Right atrium auricular region (tissue), 2 donors: Measurements from ENCODE around the gene POU2AF3. TPM values are rescaled to one million over a fixed set of nuclear protein-coding genes. Genes with fewer than 3 reads are reported as not detected.
"Not testable (repeated sequence)": the region's sequence is repeated elsewhere in the genome, so short reads cannot be mapped to it uniquely, and the experiment has no call there.

ENCODE experiments used
- DNase-seq: peaks from one replicate; pipeline ENCODE4 v3.0.0-alpha.2; 2019; ENCODE audit warnings: low spot score
- H3K27ac ChIP-seq, 2 donors: fragments of 200-600 bp; sonication (generic); 1 replicate in 1 of 2; 2 replicates in 1 of 2; pipeline ENCODE4 v1.5.1; 2016 to 2019
- H3K27me3 ChIP-seq, 2 donors: fragments of 200-600 bp; sonication (generic); one replicate each; pipeline versions ENCODE4 v1.5.1 to v1.6.0; 2017 to 2019
- H3K36me3 ChIP-seq: fragments of 200-600 bp; sonication (generic); one replicate; pipeline ENCODE4 v1.5.1; 2016
- H3K4me1 ChIP-seq, 2 donors: fragments of 200-600 bp; sonication (generic); one replicate each; pipeline versions ENCODE4 v1.5.1 to v1.6.0; 2017 to 2019
- H3K4me3 ChIP-seq, 2 donors: fragments of 200-600 bp; sonication (generic); 1 replicate in 1 of 2; 2 replicates in 1 of 2; pipeline ENCODE4 v1.5.1; 2017 to 2019; ENCODE audit warnings: mild to moderate bottlenecking in 1 of 2, moderate library complexity in 1 of 2
- H3K9me3 ChIP-seq, 2 donors: fragments of 200-600 bp; sonication (generic); one replicate each; pipeline ENCODE4 v1.5.1; 2019
- total RNA-seq, 2 donors: library from RNA; depleted of rRNA; stranded (reverse); fragments of >200 nt; gene quantifications; one replicate each; pipeline ENCODE4 v1.1.0, GENCODE V29; 2016
- TF ChIP-seq, protein P1 (sequence below), 2 donors: fragments of 200-600 bp; sonication (generic); IDR thresholded peaks; one replicate each; pipeline ENCODE4 v1.5.1; 2019; ENCODE audit warnings: antibody characterized with exemption in 2 of 2

Gene POU2AF3
- total RNA-seq, 2 donors from 2014 or later: 0.47 TPM; not detected in 1

DNA sequence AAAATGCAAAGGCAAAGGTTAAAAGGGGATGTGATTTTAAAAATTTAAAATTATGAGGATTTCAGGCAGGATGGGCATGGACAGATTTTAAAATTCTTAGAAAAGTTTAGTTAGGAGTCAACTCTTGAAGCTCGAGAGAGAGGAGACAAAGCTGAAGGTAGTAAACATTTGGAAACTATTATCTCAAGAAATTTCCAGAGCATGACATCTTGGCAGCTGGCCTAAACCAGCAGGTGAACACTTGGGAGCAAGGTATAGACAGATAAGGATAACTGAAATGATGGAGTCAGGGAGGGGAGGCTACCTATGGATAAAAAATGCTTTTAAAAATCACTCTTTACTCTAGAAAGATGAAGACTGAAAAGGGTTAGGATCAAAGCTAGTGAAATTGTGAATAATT lies 13.7 kb downstream of the POU2AF3 start:
- no peaks in the 10 kb centered on the region for H3K9me3 ChIP-seq
- no peak overlapping the region for H3K27ac ChIP-seq
- H3K4me3 ChIP-seq: no peak overlapping the region
- H3K36me3 ChIP-seq: no peaks in the 10 kb centered on the region
- no peak for DNase-seq
- TF ChIP-seq, protein P1, sequence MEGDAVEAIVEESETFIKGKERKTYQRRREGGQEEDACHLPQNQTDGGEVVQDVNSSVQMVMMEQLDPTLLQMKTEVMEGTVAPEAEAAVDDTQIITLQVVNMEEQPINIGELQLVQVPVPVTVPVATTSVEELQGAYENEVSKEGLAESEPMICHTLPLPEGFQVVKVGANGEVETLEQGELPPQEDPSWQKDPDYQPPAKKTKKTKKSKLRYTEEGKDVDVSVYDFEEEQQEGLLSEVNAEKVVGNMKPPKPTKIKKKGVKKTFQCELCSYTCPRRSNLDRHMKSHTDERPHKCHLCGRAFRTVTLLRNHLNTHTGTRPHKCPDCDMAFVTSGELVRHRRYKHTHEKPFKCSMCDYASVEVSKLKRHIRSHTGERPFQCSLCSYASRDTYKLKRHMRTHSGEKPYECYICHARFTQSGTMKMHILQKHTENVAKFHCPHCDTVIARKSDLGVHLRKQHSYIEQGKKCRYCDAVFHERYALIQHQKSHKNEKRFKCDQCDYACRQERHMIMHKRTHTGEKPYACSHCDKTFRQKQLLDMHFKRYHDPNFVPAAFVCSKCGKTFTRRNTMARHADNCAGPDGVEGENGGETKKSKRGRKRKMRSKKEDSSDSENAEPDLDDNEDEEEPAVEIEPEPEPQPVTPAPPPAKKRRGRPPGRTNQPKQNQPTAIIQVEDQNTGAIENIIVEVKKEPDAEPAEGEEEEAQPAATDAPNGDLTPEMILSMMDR (IDR thresholded peaks at IDR 0.05): no peak
- no peaks in the 10 kb centered on the region for H3K4me1 ChIP-seq
- no peaks in the 10 kb centered on the region for H3K27me3 ChIP-seq

DNA sequence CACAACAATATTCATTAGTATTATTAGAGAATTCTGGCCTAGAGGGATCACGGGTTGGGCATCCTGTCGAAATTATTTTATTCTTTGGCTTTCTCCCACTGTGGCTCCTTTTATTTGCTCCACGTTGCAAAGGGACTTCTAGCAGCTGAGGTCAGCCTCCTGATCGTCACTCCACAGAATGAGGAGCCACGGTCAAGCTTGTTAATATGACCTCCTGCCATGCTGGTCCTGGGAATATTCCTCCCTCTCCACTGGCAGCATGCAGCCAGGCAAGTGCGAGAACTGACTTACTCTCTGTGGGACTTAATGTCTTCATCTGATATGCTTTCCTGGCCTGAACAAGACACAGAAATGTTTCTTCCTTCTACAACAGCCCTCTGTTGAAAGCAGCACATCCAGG lies 20.9 kb downstream of the POU2AF3 start:
- Histone ChIP-seq H3K9me3 (no peaks in the 10 kb centered on the region), H3K4me3 (no peak overlapping the region), H3K4me1 (no peaks in the 10 kb centered on the region), H3K27me3 (no peaks in the 10 kb centered on the region), H3K27ac (no peak overlapping the region), H3K36me3 (no peaks in the 10 kb centered on the region)
- no peak for DNase-seq
- TF ChIP-seq, protein P1 (IDR thresholded peaks at IDR 0.05): no peak

DNA sequence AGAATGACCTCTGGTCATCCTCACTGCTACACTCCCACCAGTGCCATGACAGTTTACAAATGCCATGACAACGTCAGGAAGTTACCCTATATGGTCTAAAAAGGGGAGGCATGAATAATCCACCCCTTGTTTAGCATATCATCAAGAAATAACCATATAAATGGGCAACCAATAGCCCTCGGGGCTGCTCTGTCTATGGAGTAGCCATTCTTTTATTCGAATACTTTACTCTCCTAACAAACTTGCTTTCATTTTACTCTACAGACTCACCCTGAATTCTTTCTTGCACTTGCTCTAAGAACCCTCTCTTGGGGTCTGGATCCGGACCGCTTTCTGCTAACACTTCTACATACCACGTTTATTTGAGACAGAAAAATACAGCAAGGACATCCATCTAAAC lies 21.9 kb downstream of the POU2AF3 start:
- H3K27me3 ChIP-seq, H3K36me3 ChIP-seq, H3K4me1 ChIP-seq, H3K9me3 ChIP-seq, H3K4me3 ChIP-seq, DNase-seq, H3K27ac ChIP-seq: not testable (repeated sequence)

DNA sequence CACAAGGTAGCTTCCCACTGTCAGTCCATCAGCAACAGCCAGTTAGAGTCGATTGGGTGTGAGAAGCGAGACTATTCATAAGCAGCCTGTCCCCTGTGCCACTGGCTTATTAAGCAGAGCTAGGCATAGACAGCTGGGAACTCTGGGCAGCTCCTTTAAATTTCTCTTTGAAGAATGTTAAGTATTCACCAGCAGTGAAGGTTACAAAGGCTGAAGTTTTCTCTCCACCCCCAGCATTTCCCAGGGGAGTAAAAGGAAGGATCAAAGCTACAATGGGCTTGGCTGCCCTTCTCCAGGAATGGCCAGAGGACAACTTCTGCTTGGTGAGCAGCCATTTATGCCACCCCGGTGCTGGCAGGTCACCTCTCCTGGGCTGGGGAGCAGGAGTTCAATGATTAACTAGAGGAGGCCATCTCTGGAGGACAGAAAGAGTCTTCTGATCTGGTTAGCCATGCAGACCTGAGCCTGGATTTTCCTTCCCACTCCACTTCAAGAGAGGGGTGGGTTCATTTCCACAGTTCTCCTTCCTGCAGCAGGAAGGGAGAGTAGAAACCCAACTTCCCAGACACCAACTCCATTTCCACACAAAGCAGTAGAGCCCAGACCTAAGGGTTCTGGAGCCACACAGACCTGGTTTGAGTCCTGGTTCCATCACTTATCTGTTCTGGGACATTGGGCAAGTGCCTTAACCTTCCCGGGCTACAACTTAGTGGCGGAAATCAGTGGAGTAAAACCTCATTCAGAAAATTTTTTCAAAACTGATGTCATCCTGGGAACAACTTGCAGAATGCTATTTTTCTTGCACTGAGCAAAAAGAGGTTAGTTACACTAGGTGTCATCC lies 22.6 kb downstream of the POU2AF3 start:
- no peak for DNase-seq
- Histone ChIP-seq H3K4me3 (no peak overlapping the region), H3K9me3 (no peaks in the 10 kb centered on the region), H3K36me3 (no peaks in the 10 kb centered on the region), H3K4me1 (no peaks in the 10 kb centered on the region), H3K27me3 (no peaks in the 10 kb centered on the region), H3K27ac (no peak overlapping the region)
- TF ChIP-seq, protein P1 (IDR thresholded peaks at IDR 0.05): no peak

DNA sequence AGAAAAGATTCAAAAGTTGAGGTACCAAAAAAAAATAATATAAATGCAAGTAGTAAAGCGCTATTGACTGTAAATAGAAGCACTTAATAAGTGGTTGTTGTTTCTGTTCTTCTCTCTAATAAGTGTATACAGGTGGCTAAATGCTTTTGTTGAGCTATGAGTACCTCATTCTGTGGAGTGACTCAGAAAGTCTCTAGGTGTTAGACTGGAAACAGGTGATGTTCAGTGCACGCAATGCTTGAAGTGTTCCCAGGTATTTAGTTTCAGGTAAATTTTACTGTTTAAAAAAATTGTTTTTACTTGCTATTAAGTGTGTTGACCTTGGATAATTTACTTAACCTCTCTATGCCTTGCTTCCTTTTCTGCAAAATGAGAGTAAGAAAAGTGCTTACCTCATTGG lies 24.2 kb downstream of the POU2AF3 start:
- Histone ChIP-seq H3K27me3 (no peaks in the 10 kb centered on the region), H3K4me1 (no peaks in the 10 kb centered on the region), H3K9me3 (no peaks in the 10 kb centered on the region), H3K36me3 (no peaks in the 10 kb centered on the region), H3K27ac (no peak overlapping the region), H3K4me3 (no peak overlapping the region)
- TF ChIP-seq, protein P1 (IDR thresholded peaks at IDR 0.05): no peak
- no peak for DNase-seq

DNA sequence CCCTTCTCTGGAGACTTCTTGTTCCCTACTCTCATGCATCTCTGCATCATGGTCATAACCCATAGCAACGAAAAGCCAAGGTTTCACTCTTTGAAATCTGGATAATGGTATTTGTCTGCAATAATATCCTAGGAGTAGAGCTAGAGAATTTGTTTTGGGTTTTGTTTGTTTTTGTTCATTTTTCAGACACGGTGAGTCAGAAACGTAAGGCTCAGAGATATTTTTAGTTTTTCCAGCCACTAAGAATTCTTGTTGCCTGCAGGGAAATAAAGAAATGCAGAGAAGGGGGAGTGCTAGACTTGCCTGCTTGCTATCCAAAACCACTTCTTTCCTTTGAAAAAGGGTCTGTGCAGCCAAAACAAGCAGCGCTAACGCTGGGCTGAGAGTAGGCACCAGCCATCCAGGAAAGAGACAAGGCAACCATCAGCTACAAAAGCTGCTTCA lies 26.0 kb downstream of the POU2AF3 start:
- no peak overlapping the region for H3K4me3 ChIP-seq
- no peaks in the 10 kb centered on the region for H3K27me3 ChIP-seq
- no peaks in the 10 kb centered on the region for H3K9me3 ChIP-seq
- TF ChIP-seq, protein P1 (IDR thresholded peaks at IDR 0.05): no peak
- no peaks in the 10 kb centered on the region for H3K36me3 ChIP-seq
- peaks cover 0 to 6% of the 10 kb centered on the region in 2 donors for H3K4me1 ChIP-seq
- DNase-seq: no peak
- no peak overlapping the region for H3K27ac ChIP-seq
